ENCODE results near the gene RPL41. TPM values are rescaled to one million over a fixed set of nuclear protein-coding genes. Genes with fewer than 3 reads are reported as not detected.

RPL41 gene
- total RNA-seq, 2 experiments from 2014 or later = 5,865 to 5,989 TPM

DNA sequence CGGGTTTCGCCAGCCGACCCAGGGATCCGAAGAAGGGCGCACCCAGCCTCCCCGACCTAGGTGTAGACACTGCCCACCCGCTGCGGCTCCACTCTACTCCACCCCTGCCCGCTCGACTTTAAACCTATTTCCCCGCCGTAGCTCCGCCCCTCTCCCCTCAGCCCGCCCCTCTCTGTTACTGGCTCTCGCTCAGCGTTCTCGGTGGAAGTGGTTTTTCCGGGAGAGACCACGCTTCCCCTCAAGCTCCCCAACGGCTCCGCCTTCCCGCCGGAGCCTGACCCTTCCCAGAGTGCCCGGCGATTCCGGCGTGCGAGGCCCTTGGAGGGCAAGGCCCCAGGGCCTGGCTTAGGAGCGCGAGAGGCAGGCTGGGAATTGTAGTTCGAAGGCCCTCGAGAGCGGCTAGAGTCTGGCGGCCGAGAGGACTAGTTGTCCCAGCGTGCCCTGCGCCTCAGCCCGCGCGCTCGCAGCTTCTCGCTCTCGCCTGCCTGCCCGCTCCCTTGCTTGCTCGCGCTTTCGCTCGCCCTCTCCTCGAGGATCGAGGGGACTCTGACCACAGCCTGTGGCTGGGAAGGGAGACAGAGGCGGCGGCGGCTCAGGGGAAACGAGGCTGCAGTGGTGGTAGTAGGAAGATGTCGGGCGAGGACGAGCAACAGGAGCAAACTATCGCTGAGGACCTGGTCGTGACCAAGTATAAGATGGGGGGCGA lies 12.2 kb upstream of the RPL41 start, which contains the start of gene PA2G4:
Gene PA2G4, plus strand, starts transcription at position 451 of the 706 bp plus-strand sequence. Its CDS starts 179 bp downstream, at position 630.
- CTCF ChIA-PET = interaction anchor here (0.8 to 4.9 kb wide), 11 partner anchors 11 to 365 kb away, joined by 3 to 32 read pairs (median 4); partner anchors contain the start of genes ERBB3, MYL6B, SMARCC2 and ZC3H10
- Histone ChIP-seq H3K36me3 (ENCODE audit: insufficient read depth, low read length) (peaks cover 28% of the 10 kb centered on the region), H3K4me3 (ENCODE audit: low read length) (peak within 1 kb of the TSS; percentile 90), H3K27ac (ENCODE audit: low read depth in 1 of 2, low read length in 2 of 2) (peak within 1 kb of the TSS; percentile 63 to 95), H3K4me1 (ENCODE audit: insufficient read depth, low read length) (peaks cover 48% of the 10 kb centered on the region), H3K27me3 (ENCODE audit: control insufficient read depth in 1 of 2, insufficient read depth in 2 of 2, low read length in 2 of 2) (no peaks in the 10 kb centered on the region), H3K9me3 (ENCODE audit: control insufficient read depth in 1 of 2, insufficient read depth in 1 of 2, low read length in 2 of 2) (no peaks in the 10 kb centered on the region)
- Mint-ChIP-seq H3K27me3 (no peaks in the 10 kb centered on the region), H3K36me3 (ENCODE audit: low read depth) (peaks cover 50% of the 10 kb centered on the region), H3K4me3 (peak within 1 kb of the TSS; percentile 93), H3K9me3 (no peaks in the 10 kb centered on the region), H3K4me1 (ENCODE audit: low read depth) (peaks cover 67% of the 10 kb centered on the region), H3K27ac (peak within 1 kb of the TSS; percentile 100)
- POLR2A ChIA-PET = interaction anchor here (0.7 to 6.3 kb wide), 48 partner anchors 9 to 584 kb away, joined by 3 to 233 read pairs (median 5); partner anchors contain the start of genes ANKRD52, BAZ2A, CNPY2 and CS
- TF ChIP-seq, protein P1, sequence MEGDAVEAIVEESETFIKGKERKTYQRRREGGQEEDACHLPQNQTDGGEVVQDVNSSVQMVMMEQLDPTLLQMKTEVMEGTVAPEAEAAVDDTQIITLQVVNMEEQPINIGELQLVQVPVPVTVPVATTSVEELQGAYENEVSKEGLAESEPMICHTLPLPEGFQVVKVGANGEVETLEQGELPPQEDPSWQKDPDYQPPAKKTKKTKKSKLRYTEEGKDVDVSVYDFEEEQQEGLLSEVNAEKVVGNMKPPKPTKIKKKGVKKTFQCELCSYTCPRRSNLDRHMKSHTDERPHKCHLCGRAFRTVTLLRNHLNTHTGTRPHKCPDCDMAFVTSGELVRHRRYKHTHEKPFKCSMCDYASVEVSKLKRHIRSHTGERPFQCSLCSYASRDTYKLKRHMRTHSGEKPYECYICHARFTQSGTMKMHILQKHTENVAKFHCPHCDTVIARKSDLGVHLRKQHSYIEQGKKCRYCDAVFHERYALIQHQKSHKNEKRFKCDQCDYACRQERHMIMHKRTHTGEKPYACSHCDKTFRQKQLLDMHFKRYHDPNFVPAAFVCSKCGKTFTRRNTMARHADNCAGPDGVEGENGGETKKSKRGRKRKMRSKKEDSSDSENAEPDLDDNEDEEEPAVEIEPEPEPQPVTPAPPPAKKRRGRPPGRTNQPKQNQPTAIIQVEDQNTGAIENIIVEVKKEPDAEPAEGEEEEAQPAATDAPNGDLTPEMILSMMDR (IDR thresholded peaks at IDR 0.05) = no peak
- DNase-seq (peak; percentile 89 to 99 (median 96)), ATAC-seq (ENCODE audit: poor library complexity) (peak; percentile 88)
- intact Hi-C loops (cut with DNase I, micrococcal nuclease) = loop anchor here (1.0 to 10.0 kb wide), 6 partner anchors 12 to 369 kb away; partner anchors contain the start of genes DNAJC14 (in 2 of the 2) and RPL41 (in 2 of the 2)

GRCh38 chr12:56104815-56105608 lies 11.4 kb upstream of the RPL41 start:
- TF ChIP-seq, protein P1 (IDR thresholded peaks at IDR 0.05) = no peak
- Mint-ChIP-seq H3K36me3 (ENCODE audit: low read depth) (peaks cover 57% of the 10 kb centered on the region), H3K9me3 (no peaks in the 10 kb centered on the region), H3K4me1 (ENCODE audit: low read depth) (peaks cover 63% of the 10 kb centered on the region), H3K27ac (peak overlapping the region; percentile 100), H3K4me3 (peak overlapping the region; percentile 93), H3K27me3 (no peaks in the 10 kb centered on the region)
- ATAC-seq (ENCODE audit: poor library complexity) (no peak), DNase-seq (peak in 5 of 14 experiments; percentile 9 to 45 (median 15))
- ChIA-PET CTCF (interaction anchor here (1.2 to 4.9 kb wide), 7 partner anchors 14 to 366 kb away, joined by 3 to 32 read pairs (median 6); partner anchors contain the start of genes ERBB3, SMARCC2 and ZC3H10), POLR2A (interaction anchor here (0.7 to 6.3 kb wide), 38 partner anchors 8 to 583 kb away, joined by 3 to 233 read pairs (median 6); partner anchors contain the start of genes ANKRD52, BAZ2A, CNPY2 and CS)
- Histone ChIP-seq H3K27me3 (ENCODE audit: control insufficient read depth in 1 of 2, insufficient read depth in 2 of 2, low read length in 2 of 2) (no peaks in the 10 kb centered on the region), H3K4me3 (ENCODE audit: low read length) (peak overlapping the region; percentile 90), H3K9me3 (ENCODE audit: control insufficient read depth in 1 of 2, insufficient read depth in 1 of 2, low read length in 2 of 2) (no peaks in the 10 kb centered on the region), H3K4me1 (ENCODE audit: insufficient read depth, low read length) (peaks cover 48% of the 10 kb centered on the region), H3K27ac (ENCODE audit: low read depth in 1 of 2, low read length in 2 of 2) (peak overlapping the region; percentile 63 to 95), H3K36me3 (ENCODE audit: insufficient read depth, low read length) (peaks cover 35% of the 10 kb centered on the region)
- intact Hi-C loops (cut with DNase I, micrococcal nuclease) = loop anchor here (1.0 to 10.0 kb wide), 6 partner anchors 11 to 370 kb away; partner anchors contain the start of genes DNAJC14 (in 2 of the 2) and RPL41 (in 2 of the 2)

DNA sequence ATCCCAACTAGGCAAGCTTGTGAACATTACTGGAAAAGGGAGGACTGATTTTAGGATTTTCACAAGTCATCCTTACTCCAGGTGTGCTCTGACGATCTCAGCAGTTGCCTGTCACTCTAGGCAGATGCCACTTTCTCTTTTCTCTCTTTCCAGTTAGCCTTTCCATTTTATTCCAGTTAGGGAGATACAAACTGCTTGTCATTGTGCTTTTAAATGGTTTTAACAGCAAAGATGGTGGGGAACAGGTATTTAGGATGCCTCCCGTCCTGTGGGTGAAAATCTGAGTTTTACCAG lies 10.9 kb upstream of the RPL41 start:
- Histone ChIP-seq H3K4me1 (ENCODE audit: insufficient read depth, low read length) (peaks cover 48% of the 10 kb centered on the region), H3K27ac (ENCODE audit: low read depth in 1 of 2, low read length in 2 of 2) (no peak overlapping the region), H3K27me3 (ENCODE audit: control insufficient read depth in 1 of 2, insufficient read depth in 2 of 2, low read length in 2 of 2) (no peaks in the 10 kb centered on the region), H3K36me3 (ENCODE audit: insufficient read depth, low read length) (peaks cover 41% of the 10 kb centered on the region), H3K9me3 (ENCODE audit: control insufficient read depth in 1 of 2, insufficient read depth in 1 of 2, low read length in 2 of 2) (no peaks in the 10 kb centered on the region), H3K4me3 (ENCODE audit: low read length) (peak overlapping the region; percentile 90)
- Mint-ChIP-seq H3K27me3 (no peaks in the 10 kb centered on the region), H3K4me3 (peak overlapping the region; percentile 93), H3K4me1 (ENCODE audit: low read depth) (peaks cover 61% of the 10 kb centered on the region), H3K36me3 (ENCODE audit: low read depth) (peaks cover 62% of the 10 kb centered on the region), H3K27ac (peak overlapping the region; percentile 100), H3K9me3 (no peaks in the 10 kb centered on the region)
- CTCF ChIA-PET = interaction anchor here (1.2 to 4.9 kb wide), 5 partner anchors 13 to 84 kb away, joined by 5 to 32 read pairs (median 24); partner anchors contain the start of genes ERBB3, SMARCC2 and ZC3H10
- intact Hi-C loops (cut with DNase I, micrococcal nuclease) = loop anchor here (2.0 to 10.0 kb wide), 3 partner anchors 63 to 371 kb away; partner anchors contain the start of gene DNAJC14 (in 1 of the 2)
- DNase-seq = no peak
- ATAC-seq (ENCODE audit: poor library complexity) = no peak
- TF ChIP-seq, protein P1 (IDR thresholded peaks at IDR 0.05) = no peak
- POLR2A ChIA-PET = interaction anchor here (1.9 to 6.3 kb wide), 5 partner anchors 11 to 60 kb away, joined by 5 to 233 read pairs (median 35); partner anchors contain the start of genes ERBB3, ESYT1, RPL41 and ZC3H10

All from CD4-positive, alpha-beta T cell (primary cell).